ENCODE data around the gene NAV2. TPM values are rescaled to one million over a fixed set of nuclear protein-coding genes. Genes with fewer than 3 reads are reported as not detected.
A peak's percentile ranks its signal among the peaks of the same experiment; 100 is the strongest.
"Not testable (repeated sequence)": the region's sequence is repeated elsewhere in the genome, so short reads cannot be mapped to it uniquely, and the experiment has no call there.

Gene NAV2
- total RNA-seq, 1 donor from 2014 or later, result 40.6 TPM

DNA sequence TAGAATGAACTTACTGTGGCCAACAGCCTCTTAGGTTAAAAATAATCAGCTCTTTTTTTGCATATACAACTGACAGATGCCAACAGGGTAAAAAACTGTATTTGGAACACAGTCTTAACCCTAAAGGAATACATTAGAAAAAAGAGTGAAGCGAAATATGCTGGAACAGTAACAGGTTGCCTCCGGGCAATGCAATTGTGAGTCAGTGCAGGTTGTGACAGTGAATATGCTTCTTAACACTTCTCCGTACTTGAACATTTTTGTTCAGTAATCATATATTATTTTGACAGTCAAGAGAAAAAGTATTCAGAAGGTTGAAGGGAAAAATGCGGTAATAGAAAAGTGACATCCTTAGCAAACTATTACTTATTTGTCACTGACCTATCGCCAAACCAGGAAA, 349.1 kb downstream of the NAV2 start:
- DNase-seq (ENCODE audit: extremely low read depth, low read depth, low spot score), result no peak

DNA sequence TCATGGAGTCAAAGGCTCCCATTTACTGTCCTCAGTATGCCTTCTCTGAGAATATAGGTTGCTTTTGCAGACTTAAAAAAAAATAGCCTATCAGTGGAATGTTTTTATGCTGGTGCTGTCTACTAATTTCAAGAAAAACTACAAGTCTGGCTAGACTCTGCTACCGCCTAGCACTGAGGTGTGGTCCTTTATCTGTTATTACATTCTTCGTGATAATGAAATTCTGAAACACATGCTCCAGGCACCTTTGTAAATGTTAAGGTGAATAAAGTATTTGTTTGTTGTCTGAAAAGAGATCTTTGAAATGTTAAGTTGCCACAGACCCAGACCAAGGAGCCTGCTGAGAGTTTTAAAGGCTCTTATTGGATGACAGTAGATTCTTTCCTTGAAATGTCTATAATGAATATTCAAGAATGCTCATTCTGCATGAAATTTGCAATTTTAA, 352.3 kb downstream of the NAV2 start:
- DNase-seq (ENCODE audit: extremely low read depth, low read depth, low spot score), result no peak

DNA sequence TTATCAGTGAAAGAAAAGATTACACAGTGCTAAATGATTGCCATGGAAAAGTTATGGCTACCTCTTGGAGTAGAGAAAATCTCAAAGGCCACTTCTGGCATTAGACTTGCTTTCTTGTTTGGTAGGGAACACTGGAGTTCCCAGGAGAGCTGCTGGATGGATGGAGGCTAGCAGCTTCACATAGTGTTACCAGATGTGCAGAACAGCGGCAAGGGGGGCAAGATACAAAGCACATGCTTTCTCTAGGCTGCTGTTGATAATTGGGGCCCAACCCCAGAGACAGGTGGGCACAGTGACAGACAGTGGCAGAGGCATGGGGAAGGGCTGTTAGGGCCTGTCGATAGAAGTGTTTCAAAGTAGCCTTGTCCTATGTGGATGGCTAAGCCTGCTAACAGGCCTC, 352.8 kb downstream of the NAV2 start:
- no peak for DNase-seq (ENCODE audit: extremely low read depth, low read depth, low spot score)

DNA sequence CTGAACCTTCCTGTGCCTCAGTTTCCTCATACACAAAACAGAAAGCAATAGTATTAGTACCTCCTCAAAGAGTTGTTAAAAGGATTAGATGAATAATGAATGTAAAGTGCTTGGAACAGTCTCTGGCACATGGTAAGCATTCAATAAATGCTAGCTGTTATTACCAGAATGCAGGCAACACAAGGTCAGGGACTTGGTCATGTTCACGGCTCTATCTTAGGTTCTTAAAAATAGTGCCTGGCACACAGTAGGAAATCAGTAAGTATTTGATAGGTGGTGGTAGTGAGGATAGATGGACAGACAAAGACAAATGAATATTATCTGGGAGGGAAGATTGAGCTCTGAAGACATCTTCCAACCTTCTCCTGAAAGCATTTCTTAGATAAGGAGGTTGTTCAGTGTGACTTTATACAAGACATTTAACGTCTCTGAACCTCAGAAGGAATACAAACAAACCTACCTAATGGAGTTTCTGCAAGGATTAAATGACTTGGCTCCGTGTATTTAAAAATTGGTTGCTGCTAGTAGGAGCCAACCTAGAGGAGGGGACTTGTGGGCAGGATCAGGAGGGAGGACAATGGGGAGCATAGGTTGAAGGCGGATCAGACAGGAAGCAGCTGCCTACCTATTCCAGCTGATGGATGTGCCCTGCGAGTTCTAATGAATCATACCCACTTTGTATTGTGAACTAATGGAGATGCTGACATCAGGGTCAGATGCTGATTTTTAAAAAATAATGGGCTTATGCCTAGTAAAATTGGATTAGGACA, 353.6 kb downstream of the NAV2 start:
- DNase-seq (ENCODE audit: extremely low read depth, low read depth, low spot score), result peak; percentile 41

DNA sequence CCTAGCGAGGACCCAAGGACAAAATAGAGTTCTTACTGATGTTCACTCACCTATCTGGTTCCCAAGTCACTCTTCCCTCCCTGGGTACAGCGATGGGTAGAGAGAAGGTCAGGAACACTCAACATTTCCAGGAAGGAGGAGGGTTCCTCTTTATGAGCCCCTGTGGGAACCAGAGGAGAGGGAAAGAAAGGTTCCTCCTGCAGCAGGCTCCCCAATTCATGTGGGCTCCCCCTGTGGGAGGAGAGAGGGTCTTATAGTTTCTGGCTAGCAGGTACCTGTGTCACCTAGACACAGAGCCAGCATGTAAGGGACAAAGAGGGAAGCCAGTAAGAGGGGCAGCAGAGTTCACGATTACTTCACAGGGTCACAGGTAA, 354.1 kb downstream of the NAV2 start:
- DNase-seq (ENCODE audit: extremely low read depth, low read depth, low spot score), result no peak

DNA sequence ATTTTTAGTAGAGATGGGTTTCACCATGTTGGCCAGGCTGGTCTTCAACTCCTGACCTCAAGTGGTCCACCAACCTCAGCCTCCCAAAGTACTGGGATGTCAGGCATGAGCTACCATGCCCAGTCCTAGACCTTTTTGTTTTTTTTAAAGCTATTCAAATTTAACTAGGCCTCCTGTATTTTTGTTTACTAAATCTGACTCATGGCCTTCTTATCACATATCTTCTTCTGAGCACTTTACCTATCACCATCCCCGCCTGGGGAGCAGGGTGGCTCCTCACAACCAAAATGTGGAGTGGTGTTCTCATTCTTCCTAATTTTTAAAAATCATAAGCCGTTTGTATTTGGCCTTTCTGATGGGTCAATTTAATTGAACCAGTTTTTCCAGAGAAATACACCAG, 355.0 kb downstream of the NAV2 start:
- no peak for DNase-seq (ENCODE audit: extremely low read depth, low read depth, low spot score)

DNA sequence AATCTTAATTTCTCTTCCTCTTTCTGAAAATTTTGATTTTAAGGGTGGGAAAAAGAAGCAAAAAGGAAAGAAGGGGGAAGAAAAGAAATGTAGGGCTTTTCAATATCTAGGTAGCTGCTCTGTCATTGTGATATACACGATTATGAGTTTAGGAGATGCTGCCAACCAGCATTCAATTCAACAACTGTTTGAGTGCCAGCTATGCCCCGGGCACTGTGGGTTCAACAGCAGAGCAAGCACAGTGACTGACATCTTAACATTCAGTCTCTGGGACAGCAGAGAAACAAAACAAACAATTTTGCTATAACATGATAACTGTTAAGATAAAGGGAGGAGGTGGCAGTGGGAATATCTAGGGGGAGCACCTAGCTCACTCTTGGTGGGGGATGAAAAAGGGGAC, 356.1 kb downstream of the NAV2 start:
- no peak for DNase-seq (ENCODE audit: extremely low read depth, low read depth, low spot score)

DNA sequence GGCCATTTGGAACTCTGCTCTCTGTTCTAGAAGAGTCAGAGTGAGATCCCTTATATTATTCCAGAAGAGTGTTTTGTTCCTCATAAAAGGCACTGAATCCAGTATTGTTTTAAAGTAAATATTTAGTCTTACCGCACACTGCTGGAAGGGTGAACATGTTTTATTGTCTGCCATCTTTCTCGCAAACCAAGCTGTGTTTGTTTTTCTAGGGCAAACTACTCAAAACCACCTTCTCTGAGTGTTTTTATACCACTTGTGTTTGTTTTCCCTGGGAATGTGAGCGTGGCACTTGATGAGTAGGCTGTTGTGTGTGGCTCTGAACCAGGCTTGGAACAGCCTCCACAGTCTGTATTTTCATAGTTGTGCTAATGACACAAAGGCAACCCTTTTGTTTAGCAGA, 357.8 kb downstream of the NAV2 start:
- DNase-seq (ENCODE audit: extremely low read depth, low read depth, low spot score), result no peak

DNA sequence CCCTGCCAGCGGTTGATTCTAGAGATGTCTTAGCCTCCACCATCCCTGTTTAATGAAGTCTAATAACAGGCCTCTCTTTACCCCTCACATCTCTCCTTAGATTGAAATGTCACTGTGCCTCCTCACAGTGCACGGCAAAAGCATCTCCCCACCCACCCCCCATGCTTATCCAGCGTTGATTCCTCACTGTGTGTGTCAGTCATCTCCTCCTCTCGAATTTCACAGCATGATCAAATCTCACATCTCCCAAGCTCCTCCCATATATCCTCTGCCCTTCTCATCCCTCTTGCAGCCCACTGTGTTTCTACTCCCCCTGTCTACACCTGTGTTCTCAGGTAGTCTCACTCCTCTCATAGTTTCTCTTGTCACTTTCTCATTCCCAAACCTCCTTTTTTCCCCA, 363.0 kb downstream of the NAV2 start:
- DNase-seq (ENCODE audit: extremely low read depth, low read depth, low spot score), result no peak

DNA sequence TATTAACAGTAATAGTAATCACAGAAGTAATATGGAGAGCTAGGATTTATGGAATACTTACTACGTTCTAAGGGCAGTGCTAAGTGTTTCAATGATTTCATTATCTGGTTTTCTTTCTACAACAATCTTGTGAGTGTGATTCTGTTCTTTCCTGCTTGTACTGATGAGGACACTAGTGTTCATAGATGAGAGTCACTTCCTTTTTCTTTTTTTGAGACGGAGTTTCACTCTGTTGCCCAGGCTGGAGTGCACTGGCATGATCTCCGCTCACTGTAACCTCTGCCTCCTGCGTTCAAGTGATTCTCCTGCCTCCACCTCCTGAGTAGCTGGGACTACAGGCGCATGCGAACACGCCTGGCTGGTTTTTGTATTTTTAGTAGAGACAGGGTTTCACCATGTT, 366.2 kb downstream of the NAV2 start:
- no peak for DNase-seq (ENCODE audit: extremely low read depth, low read depth, low spot score)

DNA sequence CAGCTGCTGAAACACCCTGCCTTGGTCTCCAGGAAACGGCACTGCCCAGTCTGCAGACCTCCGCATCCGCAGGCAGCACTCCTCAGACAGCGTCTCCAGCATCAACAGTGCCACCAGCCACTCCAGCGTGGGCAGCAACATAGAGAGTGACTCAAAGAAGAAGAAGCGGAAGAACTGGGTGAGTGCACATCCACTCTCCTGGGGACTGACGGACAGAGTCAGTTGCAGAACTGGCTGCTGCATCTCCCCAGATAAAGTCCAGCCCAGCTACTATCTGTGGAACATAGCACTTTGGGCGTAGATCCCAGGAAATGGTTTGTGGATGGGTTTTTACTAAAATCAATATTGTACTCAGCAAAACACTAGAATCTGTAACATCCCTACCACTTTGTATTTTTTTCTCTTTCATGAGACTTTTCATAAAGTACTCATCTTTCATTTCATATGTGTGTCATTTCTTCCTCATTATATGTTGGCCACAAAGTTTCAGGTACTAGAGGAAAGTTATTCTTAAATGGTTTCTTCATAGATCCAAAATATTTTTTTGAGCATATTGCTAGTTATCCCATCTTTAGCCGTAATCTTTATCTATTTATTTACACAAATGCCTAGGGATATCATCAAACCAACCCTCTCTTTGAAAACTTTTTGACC, 367.5 kb downstream of the NAV2 start:
- no peak for DNase-seq (ENCODE audit: extremely low read depth, low read depth, low spot score)

DNA sequence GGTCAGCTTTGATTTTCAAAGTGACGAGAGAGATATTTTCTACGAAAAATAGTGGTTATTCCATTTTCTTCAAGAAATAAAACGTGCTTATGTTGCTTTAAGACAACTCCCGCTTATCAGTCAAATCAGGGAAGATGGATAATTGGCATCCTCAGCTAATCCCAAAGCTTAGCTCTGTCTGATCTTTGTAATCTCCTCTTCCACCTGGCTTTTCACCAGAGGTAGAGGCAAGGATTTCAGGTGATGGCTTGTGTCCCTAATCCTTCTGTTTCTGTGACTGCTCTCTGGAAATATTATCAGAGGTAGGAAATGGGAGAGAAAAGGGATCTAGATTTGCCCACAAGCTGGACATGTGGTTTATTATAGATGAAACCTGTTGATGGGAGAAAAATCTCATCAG, 368.7 kb downstream of the NAV2 start:
- no peak for DNase-seq (ENCODE audit: extremely low read depth, low read depth, low spot score)

DNA sequence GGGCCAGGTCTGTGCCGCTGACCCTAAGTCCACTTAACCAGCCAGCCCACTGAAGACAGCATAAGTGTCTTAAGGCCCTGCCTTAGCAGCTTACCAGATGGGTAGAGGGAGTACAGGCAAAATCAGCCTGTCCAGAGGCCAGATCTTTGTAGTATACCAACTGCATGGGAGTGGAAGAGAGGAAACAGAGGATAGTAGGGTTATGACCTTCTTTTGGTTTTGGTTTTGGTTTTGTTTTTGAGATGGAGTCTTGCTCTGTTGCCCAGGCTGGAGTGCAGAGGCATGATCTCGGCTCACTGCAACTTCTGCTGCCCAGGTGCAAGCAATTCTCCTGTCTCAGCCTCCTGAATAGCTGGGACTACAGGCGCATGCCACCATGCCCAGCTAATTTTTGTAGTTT, 371.2 kb downstream of the NAV2 start:
- not testable (repeated sequence) for DNase-seq (ENCODE audit: extremely low read depth, low read depth, low spot score)

DNA sequence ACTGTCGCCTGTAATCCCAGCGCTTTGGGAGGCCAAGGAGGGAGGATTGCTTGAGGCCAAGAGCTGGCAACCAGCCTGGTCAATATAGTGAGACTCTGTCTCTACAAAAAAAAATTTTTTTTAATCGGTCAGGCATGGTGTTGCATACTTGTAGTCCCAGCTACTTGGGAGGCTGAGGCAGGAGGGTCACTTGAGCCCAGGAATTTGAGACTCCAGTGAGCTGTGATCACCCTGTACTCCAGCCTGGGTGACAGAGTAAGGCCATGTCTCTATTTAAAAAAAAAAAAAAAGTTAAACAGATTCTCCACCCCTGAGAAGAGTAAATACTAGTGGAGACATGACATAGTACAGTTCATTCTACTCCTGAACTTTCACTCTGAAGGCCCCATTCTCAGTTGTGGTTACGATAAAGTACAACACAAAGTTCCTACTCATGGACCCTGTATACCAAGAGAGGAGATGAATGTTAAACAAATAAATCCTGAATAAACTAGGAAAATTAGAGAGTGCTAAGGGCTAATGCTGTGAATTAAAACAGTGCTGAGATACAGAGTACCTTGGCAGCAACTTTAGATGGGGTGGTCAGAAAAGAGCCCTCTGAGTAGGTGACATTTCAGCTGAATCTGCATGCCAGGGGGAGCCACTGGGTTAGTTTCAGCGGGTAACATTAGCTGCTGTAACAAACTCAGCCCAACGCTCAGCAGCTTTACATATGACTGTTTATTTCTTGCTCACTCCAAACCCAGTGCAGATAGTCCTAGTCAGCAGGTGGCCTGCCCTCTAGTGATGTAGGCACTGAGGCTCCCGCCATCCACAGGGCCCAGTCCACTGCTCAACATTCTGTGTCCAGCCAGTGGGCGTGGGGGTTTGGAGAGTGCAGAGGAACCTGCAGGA, 372.5 kb downstream of the NAV2 start:
- DNase-seq (ENCODE audit: extremely low read depth, low read depth, low spot score), result no peak

DNA sequence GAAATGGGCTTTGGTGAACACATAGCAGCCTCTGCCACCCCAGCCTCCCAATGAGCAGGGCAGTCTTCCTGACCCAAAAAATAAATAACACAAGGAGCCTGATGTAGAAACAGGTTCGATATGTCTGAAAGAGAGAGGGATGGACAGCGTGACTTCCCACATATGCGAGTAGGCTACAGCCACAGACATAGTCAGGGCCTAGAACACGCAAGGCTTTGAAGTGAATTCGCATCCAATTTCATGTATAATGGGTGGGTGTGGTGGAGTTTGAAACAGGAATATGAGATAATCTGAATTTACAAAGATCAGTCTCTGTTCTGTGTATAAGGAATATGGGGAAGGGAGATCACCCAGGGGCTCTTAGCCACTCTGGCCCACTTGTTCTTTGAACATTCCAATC, 373.3 kb downstream of the NAV2 start:
- DNase-seq (ENCODE audit: extremely low read depth, low read depth, low spot score), result no peak

DNA sequence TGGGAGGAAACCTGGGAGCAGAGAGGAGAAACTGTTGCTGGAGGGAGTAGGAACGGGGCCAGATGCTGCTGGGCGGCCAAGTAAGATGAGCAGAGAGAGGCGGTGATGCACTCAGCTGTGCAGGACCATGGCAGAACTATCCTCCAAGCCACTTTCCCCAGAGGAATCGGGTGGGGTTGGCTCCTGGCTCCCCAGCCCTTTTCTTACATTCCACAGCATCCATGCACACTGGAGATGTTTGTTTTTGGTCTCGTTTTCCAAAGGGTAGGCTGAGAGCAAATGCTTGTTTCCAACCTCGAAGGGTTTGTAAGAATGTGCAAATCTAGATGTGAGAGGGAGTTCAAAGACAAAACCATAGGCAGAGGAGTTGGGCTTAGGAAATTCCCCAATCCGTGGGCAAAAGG, 374.5 kb downstream of the NAV2 start:
- no peak for DNase-seq (ENCODE audit: extremely low read depth, low read depth, low spot score)

DNA sequence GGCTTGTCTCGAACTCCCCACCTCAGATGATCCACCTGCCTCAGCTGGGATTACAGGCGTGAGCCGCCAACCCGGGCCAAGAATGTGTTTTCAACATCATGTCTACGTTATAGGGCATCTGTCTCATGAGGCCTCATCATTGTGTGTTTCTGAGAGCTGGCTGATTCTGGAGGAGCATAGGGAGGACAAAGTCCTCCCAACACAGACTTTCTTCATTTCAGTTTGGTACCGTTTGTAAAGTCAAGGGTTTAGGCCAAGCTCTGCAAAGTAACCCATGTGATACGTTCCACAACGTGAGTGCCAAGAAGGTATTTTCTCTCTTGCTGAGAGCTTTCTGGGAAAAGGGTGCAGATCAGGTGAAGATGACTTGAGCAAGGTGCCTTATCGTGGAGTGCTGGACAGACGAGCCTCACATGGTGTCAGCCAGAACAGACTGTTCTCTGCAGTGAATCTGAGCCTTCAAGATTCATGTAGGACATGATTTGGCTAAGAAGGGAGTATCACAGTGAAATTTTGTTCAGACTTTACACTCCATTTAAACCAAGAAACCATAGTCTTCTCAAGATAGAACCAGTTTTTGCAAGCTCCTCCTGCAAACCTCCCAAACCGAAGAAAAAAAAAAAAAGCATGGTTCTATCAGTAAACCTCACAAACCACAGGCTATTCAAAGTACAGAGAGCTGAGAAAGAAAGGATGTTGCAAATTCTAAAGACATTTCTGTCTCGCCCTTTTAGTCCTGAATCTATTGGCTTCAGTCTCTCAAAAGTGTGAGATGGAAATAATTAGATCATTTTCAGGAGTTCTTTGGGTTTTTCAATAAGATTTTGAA, 376.0 kb downstream of the NAV2 start:
- no peak for DNase-seq (ENCODE audit: extremely low read depth, low read depth, low spot score)

DNA sequence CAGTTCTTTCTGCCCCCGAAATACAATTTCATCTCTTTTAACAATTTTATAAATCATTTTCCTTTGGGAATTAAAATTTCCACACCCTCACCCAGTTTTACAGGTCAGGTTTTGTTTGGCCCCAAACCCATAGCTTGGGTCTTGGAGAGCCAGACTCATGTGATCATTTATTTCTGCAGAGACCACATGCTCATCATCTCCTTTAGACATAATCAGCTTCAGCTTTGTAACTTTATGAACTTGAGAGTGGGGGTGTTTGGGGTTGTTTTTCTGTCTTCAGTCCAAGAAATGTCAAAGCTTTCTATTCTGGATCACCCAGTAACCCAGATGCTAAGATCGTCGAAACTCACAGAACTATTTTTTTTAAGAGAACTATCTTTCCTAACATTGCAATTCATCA, 376.7 kb downstream of the NAV2 start:
- no peak for DNase-seq (ENCODE audit: extremely low read depth, low read depth, low spot score)

DNA sequence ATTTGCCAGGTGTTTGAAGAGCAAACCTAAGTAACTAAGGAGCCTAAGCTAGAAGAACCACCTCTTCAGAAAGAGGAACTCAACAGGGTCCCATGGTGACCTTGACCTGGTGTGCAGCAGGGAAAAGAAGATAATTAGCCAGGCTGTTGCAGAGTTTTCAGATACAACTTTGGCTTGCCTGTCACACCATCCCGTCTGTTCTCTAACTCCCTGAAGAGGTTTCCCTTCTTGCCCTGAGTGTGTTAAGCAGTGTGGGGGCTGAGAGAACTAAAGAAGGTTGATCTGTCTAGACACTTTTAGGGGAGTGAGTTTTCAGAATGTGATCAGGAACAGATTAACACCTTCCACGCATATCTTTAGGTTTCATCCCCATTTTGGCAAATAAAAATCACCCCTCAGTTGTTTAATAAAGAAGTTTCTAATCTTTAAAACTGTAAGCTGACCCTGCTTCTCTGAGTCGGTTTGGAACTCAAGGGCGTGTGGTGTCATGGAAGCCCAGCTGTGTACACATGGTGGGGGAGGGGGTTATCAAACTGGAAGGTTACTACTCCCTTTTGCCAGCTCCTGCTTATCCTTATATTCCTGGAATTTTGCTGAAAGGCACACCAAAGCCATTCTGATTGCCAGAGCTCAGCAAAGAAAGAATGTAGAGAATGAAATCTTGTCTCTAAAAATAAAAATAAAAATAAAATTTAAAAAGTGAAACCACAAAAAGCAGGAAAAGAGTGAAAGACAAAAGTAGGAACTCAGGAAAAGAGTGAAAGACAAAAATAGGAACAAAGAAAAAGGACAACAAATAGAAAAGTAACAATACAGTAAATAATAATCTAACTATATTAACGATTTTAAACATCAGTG, 377.4 kb downstream of the NAV2 start:
- no peak for DNase-seq (ENCODE audit: extremely low read depth, low read depth, low spot score)
